HepG2 (cell line): ENCODE results near the gene MAP2K5. TPM values are rescaled to one million over a fixed set of nuclear protein-coding genes. Genes with fewer than 3 reads are reported as not detected.

Experiments
- GATAD1 ChIP-seq: IDR thresholded peaks from 2 replicates; pipeline ENCODE4 v1.6.1; 2016; ENCODE audit warnings: missing genetic modification reagents, missing compliant biosample characterization
- HOXA7 ChIP-seq: sonication (generic); formaldehyde crosslinking; IDR thresholded peaks from 2 replicates; pipeline ENCODE4 v1.8.1; 2022; ENCODE audit warnings: mild to moderate bottlenecking, missing genetic modification reagents, moderate library complexity
- MTF2 ChIP-seq: sonication (generic); formaldehyde crosslinking; IDR thresholded peaks from 2 replicates; pipeline ENCODE4 v1.5.0; 2020; ENCODE audit warnings: missing genetic modification reagents, borderline replicate concordance
- NR3C1 ChIP-seq: sonication (generic); formaldehyde crosslinking; IDR thresholded peaks from 2 replicates; pipeline ENCODE4 v1.4.0; 2020; ENCODE audit warnings: missing genetic modification reagents
- PAWR ChIP-seq: sonication (generic); formaldehyde crosslinking; IDR thresholded peaks from 2 replicates; pipeline ENCODE4 v1.4.0; 2020; ENCODE audit warnings: missing genetic modification reagents, mild to moderate bottlenecking, borderline replicate concordance
- SOX13 ChIP-seq, 3 experiments: fragments of 450-650 bp in 1 of 3; sonication (generic) in 1 of 3; formaldehyde crosslinking in 1 of 3; IDR thresholded peaks in 2 of 3; conservative IDR thresholded peaks in 1 of 3; 2 replicates each; pipeline versions ENCODE4 v1.5.0 to v1.6.1; 2016 to 2020; ENCODE audit warnings: antibody characterized with exemption in 1 of 3, mild to moderate bottlenecking in 1 of 3, missing compliant biosample characterization in 1 of 3, missing genetic modification reagents in 1 of 3, moderate library complexity in 1 of 3
- TSC22D2 ChIP-seq: sonication (generic); formaldehyde crosslinking; IDR thresholded peaks from 2 replicates; pipeline ENCODE4 v1.5.1; 2020; ENCODE audit warnings: missing genetic modification reagents, mild to moderate bottlenecking, borderline replicate concordance
- ZBTB20 ChIP-seq: sonication (generic); formaldehyde crosslinking; IDR thresholded peaks from 2 replicates; pipeline ENCODE4 v1.8.1; 2023; ENCODE audit warnings: missing genetic modification reagents, low read depth, mild to moderate bottlenecking, borderline replicate concordance
- ZNF747 ChIP-seq: sonication (generic); formaldehyde crosslinking; IDR thresholded peaks from 2 replicates; pipeline ENCODE4 v1.8.1; 2023; ENCODE audit warnings: missing genetic modification reagents, mild to moderate bottlenecking, borderline replicate concordance
- ZNF777 ChIP-seq: sonication (generic); formaldehyde crosslinking; IDR thresholded peaks from 2 replicates; pipeline ENCODE4 v1.4.0; 2020; ENCODE audit warnings: missing genetic modification reagents
- polyA plus RNA-seq, 8 experiments: library from polyadenylated mRNA; depleted of rRNA in 3 of 8; stranded (reverse) in 7 of 8; unstranded in 1 of 8; fragments of >200 nt; fragmentation: Illumina TruSeq in 4 of 8; extraction: Trizol in 4 of 8; gene quantifications; 2 replicates each; pipeline versions ENCODE4 v1.2.1 to v1.2.3, GENCODE V29; 2011 to 2016; ENCODE audit warnings: low read depth in 4 of 8, missing spikeins in 1 of 8, mixed read lengths in 1 of 8; ENCODE audit not compliant: insufficient read depth in 1 of 8
- total RNA-seq, 5 experiments: library from RNA; depleted of rRNA; stranded (reverse); fragments of >200 nt; fragmentation: Illumina TruSeq; extraction: Trizol; gene quantifications; 2 replicates each; pipeline ENCODE4 v1.2.3, GENCODE V29; 2016; ENCODE audit warnings: low read depth in 1 of 5
- TF ChIP-seq, protein P1 (sequence below): sonication (generic); formaldehyde crosslinking; IDR thresholded peaks from 2 replicates; pipeline ENCODE4 v1.8.0; 2022; ENCODE audit warnings: mild to moderate bottlenecking, missing genetic modification reagents, moderate library complexity
- TF ChIP-seq, protein P2 (sequence below): IDR thresholded peaks from 2 replicates; pipeline ENCODE4 v1.6.1; 2016; ENCODE audit warnings: low read depth, control low read depth
- TF ChIP-seq, protein P3 (sequence below): IDR thresholded peaks from 2 replicates; pipeline ENCODE4 v1.6.1; 2016; ENCODE audit warnings: low read depth, missing genetic modification reagents, missing compliant biosample characterization
- TF ChIP-seq, protein P4 (sequence below): sonication (generic); formaldehyde crosslinking; IDR thresholded peaks from 2 replicates; pipeline ENCODE4 v1.5.0; 2020; ENCODE audit warnings: missing genetic modification reagents
- TF ChIP-seq, protein P5 (sequence below): sonication (generic); formaldehyde crosslinking; IDR thresholded peaks from 2 replicates; pipeline ENCODE4 v1.5.0; 2020; ENCODE audit warnings: missing genetic modification reagents
- TF ChIP-seq, protein P6 (sequence below): IDR thresholded peaks from 2 replicates; pipeline ENCODE4 v1.6.1; 2016; ENCODE audit warnings: mild to moderate bottlenecking

Gene MAP2K5
- total and polyA plus RNA-seq, 2 of the 13 experiments (the other 11 are each of a cell fraction or from before 2014, with no cell fraction given): 4.0 to 4.3 TPM

DNA sequence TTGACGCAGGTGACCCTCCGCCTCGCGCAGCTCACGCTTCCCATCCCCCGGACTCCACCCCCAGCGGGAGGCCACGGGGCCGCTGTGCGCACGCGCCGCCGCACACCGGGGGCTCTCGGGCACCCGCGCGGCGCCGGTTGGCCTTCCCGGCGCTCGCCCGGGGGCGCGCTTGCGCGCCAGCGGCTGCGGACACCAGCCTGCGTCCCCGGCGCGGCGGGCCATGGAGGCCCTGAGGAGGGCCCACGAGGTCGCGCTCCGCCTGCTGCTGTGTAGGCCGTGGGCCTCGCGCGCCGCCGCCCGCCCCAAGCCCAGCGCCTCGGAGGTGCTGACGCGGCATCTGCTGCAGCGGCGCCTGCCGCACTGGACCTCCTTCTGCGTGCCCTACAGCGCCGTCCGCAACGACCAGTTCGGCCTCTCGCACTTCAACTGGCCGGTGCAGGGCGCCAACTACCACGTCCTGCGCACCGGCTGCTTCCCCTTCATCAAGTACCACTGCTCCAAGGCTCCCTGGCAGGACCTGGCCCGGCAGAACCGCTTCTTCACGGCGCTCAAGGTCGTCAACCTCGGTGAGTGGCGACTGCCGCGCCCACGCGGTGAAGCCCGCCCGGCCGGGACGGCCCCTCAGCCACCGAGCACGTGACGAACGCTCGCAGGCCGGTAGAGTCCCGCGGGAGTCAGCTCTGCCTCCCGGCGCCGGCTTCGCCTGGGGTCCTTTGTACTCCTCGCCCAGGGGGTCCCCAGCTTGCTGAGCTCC lies 21.3 kb upstream of the MAP2K5 start, which contains the start of gene C15orf61 (continued):
- TF ChIP-seq, protein P1, sequence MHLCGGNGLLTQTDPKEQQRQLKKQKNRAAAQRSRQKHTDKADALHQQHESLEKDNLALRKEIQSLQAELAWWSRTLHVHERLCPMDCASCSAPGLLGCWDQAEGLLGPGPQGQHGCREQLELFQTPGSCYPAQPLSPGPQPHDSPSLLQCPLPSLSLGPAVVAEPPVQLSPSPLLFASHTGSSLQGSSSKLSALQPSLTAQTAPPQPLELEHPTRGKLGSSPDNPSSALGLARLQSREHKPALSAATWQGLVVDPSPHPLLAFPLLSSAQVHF (CRISPR knock-in tag): peak; percentile 96
- TF ChIP-seq ZNF747 (CRISPR knock-in tag): no peak
- TF ChIP-seq, protein P2, sequence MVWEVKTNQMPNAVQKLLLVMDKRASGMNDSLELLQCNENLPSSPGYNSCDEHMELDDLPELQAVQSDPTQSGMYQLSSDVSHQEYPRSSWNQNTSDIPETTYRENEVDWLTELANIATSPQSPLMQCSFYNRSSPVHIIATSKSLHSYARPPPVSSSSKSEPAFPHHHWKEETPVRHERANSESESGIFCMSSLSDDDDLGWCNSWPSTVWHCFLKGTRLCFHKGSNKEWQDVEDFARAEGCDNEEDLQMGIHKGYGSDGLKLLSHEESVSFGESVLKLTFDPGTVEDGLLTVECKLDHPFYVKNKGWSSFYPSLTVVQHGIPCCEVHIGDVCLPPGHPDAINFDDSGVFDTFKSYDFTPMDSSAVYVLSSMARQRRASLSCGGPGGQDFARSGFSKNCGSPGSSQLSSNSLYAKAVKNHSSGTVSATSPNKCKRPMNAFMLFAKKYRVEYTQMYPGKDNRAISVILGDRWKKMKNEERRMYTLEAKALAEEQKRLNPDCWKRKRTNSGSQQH (CRISPR knock-in tag): peak; percentile 59; the same call in 1 of the 2 replicates
- TF ChIP-seq ZBTB20 (CRISPR knock-in tag): no peak
- TF ChIP-seq, protein P3, sequence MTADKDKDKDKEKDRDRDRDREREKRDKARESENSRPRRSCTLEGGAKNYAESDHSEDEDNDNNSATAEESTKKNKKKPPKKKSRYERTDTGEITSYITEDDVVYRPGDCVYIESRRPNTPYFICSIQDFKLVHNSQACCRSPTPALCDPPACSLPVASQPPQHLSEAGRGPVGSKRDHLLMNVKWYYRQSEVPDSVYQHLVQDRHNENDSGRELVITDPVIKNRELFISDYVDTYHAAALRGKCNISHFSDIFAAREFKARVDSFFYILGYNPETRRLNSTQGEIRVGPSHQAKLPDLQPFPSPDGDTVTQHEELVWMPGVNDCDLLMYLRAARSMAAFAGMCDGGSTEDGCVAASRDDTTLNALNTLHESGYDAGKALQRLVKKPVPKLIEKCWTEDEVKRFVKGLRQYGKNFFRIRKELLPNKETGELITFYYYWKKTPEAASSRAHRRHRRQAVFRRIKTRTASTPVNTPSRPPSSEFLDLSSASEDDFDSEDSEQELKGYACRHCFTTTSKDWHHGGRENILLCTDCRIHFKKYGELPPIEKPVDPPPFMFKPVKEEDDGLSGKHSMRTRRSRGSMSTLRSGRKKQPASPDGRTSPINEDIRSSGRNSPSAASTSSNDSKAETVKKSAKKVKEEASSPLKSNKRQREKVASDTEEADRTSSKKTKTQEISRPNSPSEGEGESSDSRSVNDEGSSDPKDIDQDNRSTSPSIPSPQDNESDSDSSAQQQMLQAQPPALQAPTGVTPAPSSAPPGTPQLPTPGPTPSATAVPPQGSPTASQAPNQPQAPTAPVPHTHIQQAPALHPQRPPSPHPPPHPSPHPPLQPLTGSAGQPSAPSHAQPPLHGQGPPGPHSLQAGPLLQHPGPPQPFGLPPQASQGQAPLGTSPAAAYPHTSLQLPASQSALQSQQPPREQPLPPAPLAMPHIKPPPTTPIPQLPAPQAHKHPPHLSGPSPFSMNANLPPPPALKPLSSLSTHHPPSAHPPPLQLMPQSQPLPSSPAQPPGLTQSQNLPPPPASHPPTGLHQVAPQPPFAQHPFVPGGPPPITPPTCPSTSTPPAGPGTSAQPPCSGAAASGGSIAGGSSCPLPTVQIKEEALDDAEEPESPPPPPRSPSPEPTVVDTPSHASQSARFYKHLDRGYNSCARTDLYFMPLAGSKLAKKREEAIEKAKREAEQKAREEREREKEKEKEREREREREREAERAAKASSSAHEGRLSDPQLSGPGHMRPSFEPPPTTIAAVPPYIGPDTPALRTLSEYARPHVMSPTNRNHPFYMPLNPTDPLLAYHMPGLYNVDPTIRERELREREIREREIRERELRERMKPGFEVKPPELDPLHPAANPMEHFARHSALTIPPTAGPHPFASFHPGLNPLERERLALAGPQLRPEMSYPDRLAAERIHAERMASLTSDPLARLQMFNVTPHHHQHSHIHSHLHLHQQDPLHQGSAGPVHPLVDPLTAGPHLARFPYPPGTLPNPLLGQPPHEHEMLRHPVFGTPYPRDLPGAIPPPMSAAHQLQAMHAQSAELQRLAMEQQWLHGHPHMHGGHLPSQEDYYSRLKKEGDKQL: 0 out of 2 replicates have a peak, but pooled peaks have one; percentile 17
- no peak for TF ChIP-seq PAWR (CRISPR knock-in tag)
- TF ChIP-seq MTF2 (CRISPR knock-in tag): no peak
- TF ChIP-seq, protein P4, sequence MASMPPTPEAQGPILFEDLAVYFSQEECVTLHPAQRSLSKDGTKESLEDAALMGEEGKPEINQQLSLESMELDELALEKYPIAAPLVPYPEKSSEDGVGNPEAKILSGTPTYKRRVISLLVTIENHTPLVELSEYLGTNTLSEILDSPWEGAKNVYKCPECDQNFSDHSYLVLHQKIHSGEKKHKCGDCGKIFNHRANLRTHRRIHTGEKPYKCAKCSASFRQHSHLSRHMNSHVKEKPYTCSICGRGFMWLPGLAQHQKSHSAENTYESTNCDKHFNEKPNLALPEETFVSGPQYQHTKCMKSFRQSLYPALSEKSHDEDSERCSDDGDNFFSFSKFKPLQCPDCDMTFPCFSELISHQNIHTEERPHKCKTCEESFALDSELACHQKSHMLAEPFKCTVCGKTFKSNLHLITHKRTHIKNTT (CRISPR knock-in tag): no peak
- no peak for TF ChIP-seq HOXA7 (CRISPR knock-in tag)
- no peak; the same call in 1 of the 2 replicates for TF ChIP-seq TSC22D2 (CRISPR knock-in tag)
- TF ChIP-seq NR3C1: no peak
- TF ChIP-seq SOX13 (IDR thresholded peaks at IDR 0.05): no peak
- TF ChIP-seq SOX13 (CRISPR knock-in tag; conservative IDR thresholded peaks at IDR 0.05 in 1 of 2, IDR thresholded peaks at IDR 0.05 in 1 of 2): no peak; a peak in 1 of 4 replicates
- TF ChIP-seq ZNF777 (CRISPR knock-in tag): peak; percentile 85
- TF ChIP-seq GATAD1 (CRISPR knock-in tag): peak; percentile 24; the same call in 1 of the 2 replicates
- TF ChIP-seq, protein P5, sequence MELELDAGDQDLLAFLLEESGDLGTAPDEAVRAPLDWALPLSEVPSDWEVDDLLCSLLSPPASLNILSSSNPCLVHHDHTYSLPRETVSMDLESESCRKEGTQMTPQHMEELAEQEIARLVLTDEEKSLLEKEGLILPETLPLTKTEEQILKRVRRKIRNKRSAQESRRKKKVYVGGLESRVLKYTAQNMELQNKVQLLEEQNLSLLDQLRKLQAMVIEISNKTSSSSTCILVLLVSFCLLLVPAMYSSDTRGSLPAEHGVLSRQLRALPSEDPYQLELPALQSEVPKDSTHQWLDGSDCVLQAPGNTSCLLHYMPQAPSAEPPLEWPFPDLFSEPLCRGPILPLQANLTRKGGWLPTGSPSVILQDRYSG (CRISPR knock-in tag): 0 out of 2 replicates have a peak, but pooled peaks have one; percentile 78
- TF ChIP-seq, protein P6, sequence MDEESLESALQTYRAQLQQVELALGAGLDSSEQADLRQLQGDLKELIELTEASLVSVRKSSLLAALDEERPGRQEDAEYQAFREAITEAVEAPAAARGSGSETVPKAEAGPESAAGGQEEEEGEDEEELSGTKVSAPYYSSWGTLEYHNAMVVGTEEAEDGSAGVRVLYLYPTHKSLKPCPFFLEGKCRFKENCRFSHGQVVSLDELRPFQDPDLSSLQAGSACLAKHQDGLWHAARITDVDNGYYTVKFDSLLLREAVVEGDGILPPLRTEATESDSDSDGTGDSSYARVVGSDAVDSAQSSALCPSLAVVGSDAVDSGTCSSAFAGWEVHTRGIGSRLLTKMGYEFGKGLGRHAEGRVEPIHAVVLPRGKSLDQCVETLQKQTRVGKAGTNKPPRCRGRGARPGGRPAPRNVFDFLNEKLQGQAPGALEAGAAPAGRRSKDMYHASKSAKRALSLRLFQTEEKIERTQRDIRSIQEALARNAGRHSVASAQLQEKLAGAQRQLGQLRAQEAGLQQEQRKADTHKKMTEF (CRISPR knock-in tag): peak; percentile 85
